GM12891 (cell line): ENCODE data around the gene AHCYL1.

Experiments
- POLR2A ChIP-seq: IDR thresholded peaks from 2 replicates; pipeline ENCODE4 v1.6.1; 2011; ENCODE audit warnings: low read depth, low read length, control low read depth
- POLR2AphosphoS5 ChIP-seq: IDR thresholded peaks from 2 replicates; pipeline ENCODE4 v1.6.1; 2011; ENCODE audit warnings: low read depth, low read length, control low read depth
- POU2F2 ChIP-seq: IDR thresholded peaks from 2 replicates; pipeline ENCODE4 v1.6.1; 2011; ENCODE audit warnings: low read depth, mild to moderate bottlenecking, control low read depth, low read length, moderate library complexity
- SPI1 ChIP-seq: IDR thresholded peaks from 2 replicates; pipeline ENCODE4 v1.6.1; 2011; ENCODE audit warnings: low read depth, low read length, control low read depth
- TAF1 ChIP-seq: IDR thresholded peaks from 2 replicates; pipeline ENCODE4 v1.6.1; 2011; ENCODE audit warnings: low read depth, low read length, control low read depth

- TF ChIP-seq POLR2A: no peak
- no peak for TF ChIP-seq POLR2AphosphoS5
- no peak for TF ChIP-seq TAF1
- TF ChIP-seq POU2F2: no peak
- TF ChIP-seq SPI1: no peak
Measured at GRCh38 chr1:109984190-109984455, 442 bp upstream of the AHCYL1 start.
